Measurements from ENCODE around the gene NUDT3.

The NUDT3 gene

GRCh38 chr6:34435916-34436315 is 43.4 kb upstream of the NUDT3 start:
- no peak for TF ChIP-seq TOX (CRISPR knock-in tag; IDR thresholded peaks at IDR 0.05; ENCODE audit: borderline replicate concordance)
- ATAC-seq, result no peak

- TF ChIP-seq ESRRG (CRISPR knock-in tag; IDR thresholded peaks at IDR 0.05), result no peak
- TF ChIP-seq TSHZ2 (CRISPR knock-in tag; IDR thresholded peaks at IDR 0.05), result no peak
- TF ChIP-seq ZC3H10 (CRISPR knock-in tag; IDR thresholded peaks at IDR 0.05), result no peak
- TF ChIP-seq GLIS3 (CRISPR knock-in tag; IDR thresholded peaks at IDR 0.05), result no peak
- peak; percentile 93 for ATAC-seq
These were observed 33.3 kb upstream of the NUDT3 start, which contains the start of gene RPS10 for GRCh38 chr6:34425498-34426410. Gene RPS10 (minus strand): TSS chr6:34426069. CDS start chr6:34425221, 848 bp downstream.

GRCh38 chr6:34425132-34425497 is 32.6 kb upstream of the NUDT3 start:
- peak; percentile 7; the same call in 2 of the 3 replicates for ATAC-seq
- TF ChIP-seq ISL1 (CRISPR knock-in tag; IDR thresholded peaks at IDR 0.05), result no peak
- no peak for TF ChIP-seq BACH2 (CRISPR knock-in tag; IDR thresholded peaks at IDR 0.05; ENCODE audit: borderline replicate concordance)
- no peak for TF ChIP-seq PPARA (CRISPR knock-in tag; IDR thresholded peaks at IDR 0.05; ENCODE audit: borderline replicate concordance)
- no peak for TF ChIP-seq CSDC2 (CRISPR knock-in tag; IDR thresholded peaks at IDR 0.05)
- TF ChIP-seq ZNF565 (CRISPR knock-in tag; conservative IDR thresholded peaks at IDR 0.05; ENCODE audit: low read depth), result no peak
- TF ChIP-seq ZNF8 (CRISPR knock-in tag; IDR thresholded peaks at IDR 0.05), result no peak
- TF ChIP-seq RARB (CRISPR knock-in tag; IDR thresholded peaks at IDR 0.05), result no peak
- TF ChIP-seq ZC3H10 (CRISPR knock-in tag; IDR thresholded peaks at IDR 0.05), result no peak
- TF ChIP-seq ZNF70 (CRISPR knock-in tag; IDR thresholded peaks at IDR 0.05), result no peak
- TF ChIP-seq POU6F1 (CRISPR knock-in tag; IDR thresholded peaks at IDR 0.05; ENCODE audit: borderline replicate concordance, low read depth), result no peak

- no peak for TF ChIP-seq SNAI2 (CRISPR knock-in tag; IDR thresholded peaks at IDR 0.05)
- ATAC-seq, result no peak
These were observed 32.0 kb upstream of the NUDT3 start for GRCh38 chr6:34424200-34425131.

GRCh38 chr6:34423254-34423653 is 30.8 kb upstream of the NUDT3 start:
- TF ChIP-seq ISL1 (CRISPR knock-in tag; IDR thresholded peaks at IDR 0.05), result 0 out of 2 replicates have a peak, but pooled peaks have one; percentile 13
- no peak for TF ChIP-seq ZNF70 (CRISPR knock-in tag; IDR thresholded peaks at IDR 0.05)
- no peak for TF ChIP-seq ZNF8 (CRISPR knock-in tag; IDR thresholded peaks at IDR 0.05)
- peak; percentile 10 for ATAC-seq

GRCh38 chr6:34418367-34418766 is 25.9 kb upstream of the NUDT3 start:
- TF ChIP-seq PPARA (CRISPR knock-in tag; IDR thresholded peaks at IDR 0.05; ENCODE audit: borderline replicate concordance) (no peak), PATZ1 (CRISPR knock-in tag; IDR thresholded peaks at IDR 0.05; ENCODE audit: borderline replicate concordance) (no peak), BACH2 (CRISPR knock-in tag; IDR thresholded peaks at IDR 0.05; ENCODE audit: borderline replicate concordance) (no peak), TCF4 (CRISPR knock-in tag; IDR thresholded peaks at IDR 0.05; ENCODE audit: borderline replicate concordance) (no peak), POU6F1 (CRISPR knock-in tag; IDR thresholded peaks at IDR 0.05; ENCODE audit: borderline replicate concordance, low read depth) (no peak), ZNF8 (CRISPR knock-in tag; IDR thresholded peaks at IDR 0.05) (no peak), OSR1 (CRISPR knock-in tag; IDR thresholded peaks at IDR 0.05) (no peak), ZFP3 (CRISPR knock-in tag; IDR thresholded peaks at IDR 0.05) (no peak), TSHZ2 (CRISPR knock-in tag; IDR thresholded peaks at IDR 0.05) (no peak)
- no peak for ATAC-seq

All from SK-N-SH treated with all-trans-retinoic acid at 6 μM for 48 hours (cell line).